HG03280 (cell line): Measurements from ENCODE around the gene OXCT2.

Experiments
- ATAC-seq: cut with Tn5 transposase; IDR thresholded peaks from one replicate; pipeline ENCODE4 v1.9.1; 2021; ENCODE audit warnings: mild to moderate bottlenecking, moderate library complexity; ENCODE audit not compliant: unreplicated experiment

The OXCT2 gene

GRCh38 chr1:39737546-39738169, 33.5 kb downstream of the OXCT2 start:
- ATAC-seq = no peak

- no peak for ATAC-seq
Observed at GRCh38 chr1:39735731-39736130, 35.4 kb downstream of the OXCT2 start.

- ATAC-seq = no peak
Observed at GRCh38 chr1:39733161-39733560, 38.0 kb downstream of the OXCT2 start.

DNA sequence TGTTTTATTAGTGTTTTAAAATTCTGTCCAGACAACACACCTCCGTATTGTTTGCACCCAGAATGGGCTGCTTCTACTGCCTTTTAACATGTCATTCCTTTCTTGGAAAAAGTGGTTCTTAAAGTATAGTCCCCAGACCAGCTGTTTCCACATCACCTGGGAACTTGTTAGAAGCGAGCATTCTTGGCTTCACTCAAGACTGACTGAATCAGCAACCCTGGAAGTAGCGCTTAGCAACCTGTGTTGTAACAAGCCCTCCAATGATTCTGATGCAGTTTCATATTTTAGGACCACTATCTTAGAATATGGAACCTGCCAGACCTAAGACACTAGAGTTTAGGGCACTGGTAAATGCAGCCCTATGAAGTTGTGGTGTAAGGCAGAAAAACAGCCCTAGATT, 38.4 kb downstream of the OXCT2 start:
- ATAC-seq = no peak

GRCh38 chr1:39729842-39730241, 41.3 kb downstream of the OXCT2 start:
- ATAC-seq = no peak

- ATAC-seq = no peak
Observed at GRCh38 chr1:39729030-39729429, 42.1 kb downstream of the OXCT2 start.

- peak; percentile 46 for ATAC-seq
Observed at GRCh38 chr1:39727932-39728317, 43.2 kb downstream of the OXCT2 start.

GRCh38 chr1:39727221-39727931, 43.8 kb downstream of the OXCT2 start:
- ATAC-seq = peak; percentile 50

GRCh38 chr1:39726600-39726999, 44.5 kb downstream of the OXCT2 start:
- no peak for ATAC-seq

DNA sequence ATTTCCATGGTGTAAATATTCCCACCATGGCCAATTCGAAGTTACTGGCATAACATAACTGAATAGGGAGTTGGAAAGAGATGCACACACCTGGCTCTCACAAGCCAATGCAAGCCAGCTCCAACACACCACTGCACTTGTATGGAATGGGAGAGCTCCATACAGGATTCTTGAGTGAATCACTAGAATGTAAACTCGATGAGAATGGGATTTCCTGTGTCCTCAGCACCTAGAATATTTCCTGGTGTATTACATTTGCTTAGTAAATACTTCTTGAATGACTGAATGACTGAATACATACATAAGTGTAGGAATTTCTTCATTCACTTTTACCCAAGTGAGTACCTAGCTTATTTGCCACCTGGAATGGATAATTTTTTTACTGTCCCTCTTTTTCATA, 48.7 kb downstream of the OXCT2 start:
- ATAC-seq = no peak

GRCh38 chr1:39721664-39722063, 49.5 kb downstream of the OXCT2 start:
- no peak for ATAC-seq

DNA sequence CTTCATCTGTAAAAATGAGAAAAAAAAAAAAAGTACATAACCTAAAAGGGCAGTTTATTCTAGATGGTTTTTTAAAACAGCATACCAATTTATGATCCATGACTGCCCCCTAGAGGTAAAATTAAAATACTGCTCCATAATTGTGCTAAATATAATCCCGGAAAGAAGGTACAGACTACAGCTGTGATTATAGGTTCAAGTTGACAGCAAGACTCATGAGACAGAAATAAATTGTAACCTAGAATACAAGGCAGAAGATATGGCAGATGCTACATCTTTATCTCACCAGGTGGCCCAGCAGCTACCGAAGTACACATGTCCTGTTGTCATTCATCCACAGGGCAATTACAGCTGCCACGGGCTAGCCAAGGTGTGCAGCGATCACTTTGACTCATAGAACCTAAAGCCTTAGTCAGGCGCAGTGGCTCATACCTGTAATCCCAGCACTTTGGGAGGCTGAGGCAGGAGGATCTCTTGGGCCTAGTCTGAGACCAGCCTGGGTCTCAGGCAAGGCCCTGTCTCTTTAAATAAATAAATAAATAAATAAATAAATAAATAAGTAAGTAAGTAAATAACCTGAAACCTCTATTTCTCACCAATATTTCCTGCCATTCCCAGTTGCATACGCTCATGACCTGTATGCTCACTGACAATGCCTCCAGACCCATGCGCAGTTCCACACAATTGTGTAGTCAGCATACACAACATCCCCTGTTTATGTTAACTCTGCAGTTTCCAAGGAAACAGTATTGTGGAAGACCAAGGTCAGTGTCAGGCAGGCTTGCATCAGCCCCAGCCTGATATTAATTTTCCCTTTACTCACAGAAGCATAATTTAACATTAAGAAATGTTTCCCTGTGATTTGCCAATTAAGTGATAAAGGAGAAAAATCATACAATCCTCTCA, 50.8 kb downstream of the OXCT2 start:
- ATAC-seq = no peak
